ENCODE results near the gene ZNF232. TPM values are rescaled to one million over a fixed set of nuclear protein-coding genes. Genes with fewer than 3 reads are reported as not detected.

The ZNF232 gene
- total RNA-seq (2022; extraction: Qiagen RNA extraction; ENCODE audit: low read depth), result 3.7 to 4.8 TPM (median 4.4 TPM) in 5 replicates

DNA sequence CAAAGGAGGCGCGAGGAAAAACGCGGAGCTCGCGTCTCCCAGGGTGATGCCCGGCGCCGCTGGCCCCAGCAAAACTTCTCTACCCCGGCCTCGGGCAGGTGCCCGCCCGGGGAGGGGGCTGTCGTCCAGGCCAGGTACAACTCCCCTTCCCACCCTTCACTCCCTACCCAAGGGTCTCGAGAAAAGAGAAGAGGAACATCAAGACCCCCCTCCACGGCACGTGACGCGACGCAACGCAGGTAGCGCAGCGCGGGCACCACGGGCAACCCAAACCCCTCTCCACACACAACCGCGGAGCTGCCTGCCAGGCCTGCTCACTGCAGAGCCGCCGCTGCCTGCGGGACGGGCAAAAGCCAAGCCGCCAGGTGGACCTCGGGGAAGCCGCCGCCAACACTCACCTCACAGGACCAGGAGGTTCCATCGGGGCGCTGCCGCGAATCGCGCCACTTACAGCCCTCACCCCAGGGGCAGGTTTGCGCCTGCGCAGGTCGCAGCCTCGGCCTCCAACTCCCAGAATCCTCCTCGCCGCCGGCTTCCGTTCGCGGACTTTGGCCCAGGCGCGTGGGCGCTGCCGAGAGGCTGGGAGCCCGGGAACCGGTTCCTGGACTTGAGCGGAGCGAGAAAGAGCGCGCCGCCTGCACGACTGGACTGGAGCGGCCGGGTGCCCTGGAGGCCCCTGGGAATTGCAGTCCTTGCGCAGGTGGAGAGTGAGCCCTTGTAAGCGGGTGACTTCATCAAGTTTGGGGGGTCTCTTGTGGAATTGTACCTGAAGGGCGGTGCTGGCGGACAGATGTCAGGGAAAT, at the start of gene ZNF232:
Gene ZNF232, minus strand, starts transcription at position 477 of the 803 bp plus-strand sequence. Its CDS starts 56 bp downstream, at position 421.

GRCh38 chr17:5115673-5116651, 4.3 kb upstream of the ZNF232 start, which contains the start of gene USP6:
USP6 (plus strand) TSS chr17:5116032; CDS start chr17:5130368, 14,336 bp downstream.

GRCh38 chr17:5078106-5079028, 33.3 kb downstream of the ZNF232 start, which contains the start of gene ZFP3:
ZFP3 (plus strand) TSS chr17:5078467; CDS start chr17:5091505, 13,038 bp downstream.

Other genes with a start within 250 kb of the ZNF232 start
- gene C17orf107, start 212.3 kb downstream of the ZNF232 start, total RNA-seq (2022; extraction: Qiagen RNA extraction; ENCODE audit: low read depth), result 0.13 to 0.41 TPM (median 0.36 TPM) in 5 replicates
- 0.06 to 0.22 TPM (median 0.09 TPM) in 3 of 5 replicates, not detected in the others for gene CHRNE, start 208.8 kb downstream of the ZNF232 start, total RNA-seq (2022; extraction: Qiagen RNA extraction; ENCODE audit: low read depth)
- gene GP1BA, start 179.6 kb downstream of the ZNF232 start, total RNA-seq (2022; extraction: Qiagen RNA extraction; ENCODE audit: low read depth), result not detected in 5 replicates
- gene SLC25A11, start 171.8 kb downstream of the ZNF232 start, total RNA-seq (2022; extraction: Qiagen RNA extraction; ENCODE audit: low read depth), result 48.3 to 76.4 TPM (median 71.9 TPM) in 5 replicates
- 100 to 159 TPM (median 135 TPM) in 5 replicates for gene RNF167, start 171.6 kb downstream of the ZNF232 start, total RNA-seq (2022; extraction: Qiagen RNA extraction; ENCODE audit: low read depth)
- 2,069 to 3,159 TPM (median 3,031 TPM) in 5 replicates for gene PFN1, start 163.3 kb downstream of the ZNF232 start, total RNA-seq (2022; extraction: Qiagen RNA extraction; ENCODE audit: low read depth)
- 41.5 to 63.2 TPM (median 48.4 TPM) in 5 replicates for gene ENO3, start 160.8 kb downstream of the ZNF232 start, total RNA-seq (2022; extraction: Qiagen RNA extraction; ENCODE audit: low read depth)
- 71.7 to 94.4 TPM (median 78.1 TPM) in 5 replicates for gene SPAG7, start 144.1 kb downstream of the ZNF232 start, total RNA-seq (2022; extraction: Qiagen RNA extraction; ENCODE audit: low read depth)
- gene CAMTA2, start 124.2 kb downstream of the ZNF232 start, total RNA-seq (2022; extraction: Qiagen RNA extraction; ENCODE audit: low read depth), result 24.5 to 43.4 TPM (median 34.9 TPM) in 5 replicates
- 1.1 to 2.4 TPM (median 1.5 TPM) in 5 replicates for gene INCA1, start 114.4 kb downstream of the ZNF232 start, total RNA-seq (2022; extraction: Qiagen RNA extraction; ENCODE audit: low read depth)
- gene KIF1C, start 113.9 kb downstream of the ZNF232 start, total RNA-seq (2022; extraction: Qiagen RNA extraction; ENCODE audit: low read depth), result 95.3 to 132 TPM (median 116 TPM) in 5 replicates
- 0.33 to 1.1 TPM (median 0.75 TPM) in 5 replicates for gene SLC52A1, start 76.5 kb downstream of the ZNF232 start, total RNA-seq (2022; extraction: Qiagen RNA extraction; ENCODE audit: low read depth)
- gene ZFP3, start 33.4 kb downstream of the ZNF232 start, total RNA-seq (2022; extraction: Qiagen RNA extraction; ENCODE audit: low read depth), result 0.81 to 1.5 TPM (median 1.0 TPM) in 5 replicates
- 0.04 to 0.07 TPM (median 0.04 TPM) in 3 of 5 replicates, not detected in the others for gene USP6, start 4.2 kb upstream of the ZNF232 start, total RNA-seq (2022; extraction: Qiagen RNA extraction; ENCODE audit: low read depth)
- gene ZNF594, start 80.0 kb upstream of the ZNF232 start, total RNA-seq (2022; extraction: Qiagen RNA extraction; ENCODE audit: low read depth), result 1.3 to 2.5 TPM (median 1.5 TPM) in 5 replicates
- not detected in 5 replicates for gene SCIMP, start 123.0 kb upstream of the ZNF232 start, total RNA-seq (2022; extraction: Qiagen RNA extraction; ENCODE audit: low read depth)
- 36.7 to 51.8 TPM (median 43.4 TPM) in 5 replicates for gene RABEP1, start 170.4 kb upstream of the ZNF232 start, total RNA-seq (2022; extraction: Qiagen RNA extraction; ENCODE audit: low read depth)

Measured in A549 treated with ZK216348 at 1 μM for 4 hours (cell line).